Lower leg skin (tissue), 3 donors: ENCODE measurements around the gene TAF3.

Experiments
- POLR2A ChIP-seq, 2 donors: fragments of 450-650 bp; IDR thresholded peaks; one replicate each; pipeline ENCODE4 v1.6.1; 2016 to 2017; ENCODE audit warnings: antibody characterized with exemption in 2 of 2, mild to moderate bottlenecking in 1 of 2, moderate library complexity in 1 of 2
- TF ChIP-seq, protein P1 (sequence below), 3 donors: fragments of 450-650 bp; IDR thresholded peaks; one replicate each; pipeline ENCODE4 v1.5.1; 2016; ENCODE audit warnings: antibody characterized with exemption in 3 of 3, mild to moderate bottlenecking in 3 of 3, moderate library complexity in 2 of 3

DNA sequence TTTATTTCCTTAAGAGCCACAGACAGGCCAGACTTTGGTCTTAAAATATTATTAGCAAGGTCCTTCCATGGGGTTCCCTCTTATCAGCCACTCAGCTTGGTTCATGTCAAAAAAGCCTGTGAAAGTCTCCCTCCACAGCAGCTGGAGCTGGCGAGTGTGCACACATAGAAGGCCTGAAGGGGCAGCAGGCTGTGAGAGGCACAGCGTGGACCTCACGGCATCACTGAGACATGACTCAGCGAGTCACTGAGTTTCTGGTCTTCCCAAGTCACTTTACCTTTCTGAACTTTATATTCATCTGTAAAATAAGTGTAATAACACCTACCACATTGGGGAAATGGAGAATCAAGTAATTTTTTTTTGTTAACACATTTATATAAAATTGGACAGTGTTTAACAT, 8.7 kb downstream of the TAF3 start:
- TF ChIP-seq, protein P1, sequence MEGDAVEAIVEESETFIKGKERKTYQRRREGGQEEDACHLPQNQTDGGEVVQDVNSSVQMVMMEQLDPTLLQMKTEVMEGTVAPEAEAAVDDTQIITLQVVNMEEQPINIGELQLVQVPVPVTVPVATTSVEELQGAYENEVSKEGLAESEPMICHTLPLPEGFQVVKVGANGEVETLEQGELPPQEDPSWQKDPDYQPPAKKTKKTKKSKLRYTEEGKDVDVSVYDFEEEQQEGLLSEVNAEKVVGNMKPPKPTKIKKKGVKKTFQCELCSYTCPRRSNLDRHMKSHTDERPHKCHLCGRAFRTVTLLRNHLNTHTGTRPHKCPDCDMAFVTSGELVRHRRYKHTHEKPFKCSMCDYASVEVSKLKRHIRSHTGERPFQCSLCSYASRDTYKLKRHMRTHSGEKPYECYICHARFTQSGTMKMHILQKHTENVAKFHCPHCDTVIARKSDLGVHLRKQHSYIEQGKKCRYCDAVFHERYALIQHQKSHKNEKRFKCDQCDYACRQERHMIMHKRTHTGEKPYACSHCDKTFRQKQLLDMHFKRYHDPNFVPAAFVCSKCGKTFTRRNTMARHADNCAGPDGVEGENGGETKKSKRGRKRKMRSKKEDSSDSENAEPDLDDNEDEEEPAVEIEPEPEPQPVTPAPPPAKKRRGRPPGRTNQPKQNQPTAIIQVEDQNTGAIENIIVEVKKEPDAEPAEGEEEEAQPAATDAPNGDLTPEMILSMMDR (IDR thresholded peaks at IDR 0.05) = no peak
- TF ChIP-seq POLR2A (IDR thresholded peaks at IDR 0.05) = no peak
